Progenitor cell of endocrine pancreas (in vitro differentiated cells): ENCODE measurements around the gene DIP2C. TPM values are rescaled to one million over a fixed set of nuclear protein-coding genes. Genes with fewer than 3 reads are reported as not detected.
"Not testable (repeated sequence)": the region's sequence is repeated elsewhere in the genome, so short reads cannot be mapped to it uniquely, and the experiment has no call there.

ENCODE experiments used
- DNase-seq: peaks from one replicate; pipeline ENCODE4 v3.0.0; 2021; ENCODE audit warnings: low spot score; ENCODE audit not compliant: unreplicated experiment
- H3K27ac Mint-ChIP-seq: 2 replicates; pipeline ENCODE4 v1.8.0; 2021; ENCODE audit warnings: mild to moderate bottlenecking, moderate library complexity, mixed read lengths
- H3K27me3 Mint-ChIP-seq: 2 replicates; pipeline ENCODE4 v1.8.0; 2021; ENCODE audit warnings: mixed read lengths
- H3K36me3 Mint-ChIP-seq: 2 replicates; pipeline ENCODE4 v1.8.0; 2022; ENCODE audit warnings: mixed read lengths; ENCODE audit not compliant: insufficient read depth
- H3K4me1 Mint-ChIP-seq: 2 replicates; pipeline ENCODE4 v1.8.0; 2021; ENCODE audit warnings: low read depth, mixed read lengths
- H3K4me3 Mint-ChIP-seq: 2 replicates; pipeline ENCODE4 v1.8.0; 2021; ENCODE audit warnings: low read depth, mild to moderate bottlenecking, moderate library complexity, mixed read lengths
- H3K9me3 Mint-ChIP-seq: 2 replicates; pipeline ENCODE4 v1.8.0; 2021; ENCODE audit warnings: low read depth, mixed read lengths
- CTCF ChIP-seq: fragments of 200-600 bp; sonication (generic); IDR thresholded peaks from one replicate; pipeline ENCODE4 v1.5.0; 2021; ENCODE audit warnings: antibody characterized with exemption, mild to moderate bottlenecking; ENCODE audit not compliant: unreplicated experiment
- total RNA-seq: library from RNA; stranded (reverse); gene quantifications from 2 replicates; pipeline ENCODE4 v1.2.1, GENCODE V29; 2021

DIP2C gene
- total RNA-seq, 1 donor from 2014 or later = 27.2 TPM

GRCh38 chr10:480498-480927 is 209.0 kb downstream of the DIP2C start:
- DNase-seq = no peak
- H3K9me3 Mint-ChIP-seq = peaks cover 8% of the 10 kb centered on the region
- no peaks in the 10 kb centered on the region for H3K27me3 Mint-ChIP-seq
- no peak overlapping the region for H3K4me3 Mint-ChIP-seq
- no peaks in the 10 kb centered on the region for H3K4me1 Mint-ChIP-seq
- no peak for TF ChIP-seq CTCF
- no peak overlapping the region for H3K27ac Mint-ChIP-seq
- peaks cover 23% of the 10 kb centered on the region for H3K36me3 Mint-ChIP-seq

- not testable (repeated sequence) for DNase-seq, H3K27me3 Mint-ChIP-seq, H3K4me3 Mint-ChIP-seq, H3K9me3 Mint-ChIP-seq, H3K4me1 Mint-ChIP-seq, H3K27ac Mint-ChIP-seq
- peaks cover 21% of the 10 kb centered on the region for H3K36me3 Mint-ChIP-seq
Observed at GRCh38 chr10:479706-480497, 209.6 kb downstream of the DIP2C start.

- H3K9me3 Mint-ChIP-seq = peaks cover 8% of the 10 kb centered on the region
- no peak for TF ChIP-seq CTCF
- DNase-seq = no peak
- no peaks in the 10 kb centered on the region for H3K27me3 Mint-ChIP-seq
- no peak overlapping the region for H3K4me3 Mint-ChIP-seq
- peak overlapping the region; percentile 70 for H3K27ac Mint-ChIP-seq
- no peaks in the 10 kb centered on the region for H3K4me1 Mint-ChIP-seq
- H3K36me3 Mint-ChIP-seq = peaks cover 23% of the 10 kb centered on the region
Observed at GRCh38 chr10:478471-479245, 210.8 kb downstream of the DIP2C start.

DNA sequence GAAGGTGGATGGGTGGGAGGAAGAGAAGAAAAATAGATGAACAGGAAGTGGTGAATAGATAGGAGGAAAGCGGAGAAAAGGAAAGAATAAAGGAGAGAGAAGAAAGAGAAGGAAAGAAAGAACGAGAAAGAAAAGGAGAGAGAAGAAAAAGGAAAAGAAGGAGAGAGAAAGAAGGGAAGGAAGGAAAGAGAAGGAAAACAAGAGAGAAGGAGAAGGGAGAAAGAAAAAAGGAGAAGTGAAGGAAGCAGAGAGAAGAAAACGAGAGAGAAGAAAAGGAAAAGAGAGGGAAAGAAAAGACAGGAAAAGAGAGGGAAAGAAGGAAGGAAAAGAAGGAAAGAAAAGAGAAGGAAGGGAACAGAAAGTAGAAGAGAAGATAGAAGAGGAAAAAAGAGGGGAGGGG is 211.8 kb downstream of the DIP2C start:
- H3K27ac Mint-ChIP-seq = peak overlapping the region; percentile 80

GRCh38 chr10:476455-476780 is 213.1 kb downstream of the DIP2C start:
- DNase-seq = no peak
- H3K4me1 Mint-ChIP-seq = no peaks in the 10 kb centered on the region
- H3K9me3 Mint-ChIP-seq = peaks cover 8% of the 10 kb centered on the region
- H3K27ac Mint-ChIP-seq = no peak overlapping the region
- peaks cover 20% of the 10 kb centered on the region for H3K36me3 Mint-ChIP-seq
- no peak overlapping the region for H3K4me3 Mint-ChIP-seq
- no peaks in the 10 kb centered on the region for H3K27me3 Mint-ChIP-seq
- TF ChIP-seq CTCF = no peak

More for the DNA sequence above, 211.8 kb downstream of the DIP2C start:
- Mint-ChIP-seq H3K36me3 (peaks cover 20% of the 10 kb centered on the region), H3K4me3 (no peak overlapping the region), H3K27me3 (no peaks in the 10 kb centered on the region), H3K4me1 (no peaks in the 10 kb centered on the region), H3K9me3 (peaks cover 8% of the 10 kb centered on the region)
- no peak for TF ChIP-seq CTCF
- DNase-seq = no peak
